HG02970 (cell line): ENCODE results near the gene SLC22A16.
"Not testable (repeated sequence)": the region's sequence is repeated elsewhere in the genome, so short reads cannot be mapped to it uniquely, and the experiment has no call there.

ENCODE experiments used
- ATAC-seq: cut with Tn5 transposase; IDR thresholded peaks from one replicate; pipeline ENCODE4 v1.9.1; 2021; ENCODE audit warnings: mild to moderate bottlenecking, moderate library complexity, moderate number of reproducible peaks; ENCODE audit not compliant: unreplicated experiment, low FRiP score

The SLC22A16 gene

GRCh38 chr6:110476046-110476849 lies at the start of gene SLC22A16:
TSS of gene SLC22A16 (minus strand) at chr6:110476613. CDS start at chr6:110476574, 39 bp downstream.
- ATAC-seq, result no peak

GRCh38 chr6:110525001-110525400 lies 48.6 kb upstream of the SLC22A16 start:
- ATAC-seq, result no peak

- ATAC-seq, result no peak
Measured at GRCh38 chr6:110524305-110524704, 47.9 kb upstream of the SLC22A16 start.

- ATAC-seq, result no peak
Measured at GRCh38 chr6:110523451-110524021, 47.1 kb upstream of the SLC22A16 start.

GRCh38 chr6:110522427-110522826 lies 46.0 kb upstream of the SLC22A16 start:
- ATAC-seq, result no peak

- ATAC-seq, result no peak
Measured at GRCh38 chr6:110520992-110521543, 44.7 kb upstream of the SLC22A16 start.

- no peak for ATAC-seq
Measured at GRCh38 chr6:110520209-110520965, 44.0 kb upstream of the SLC22A16 start.

- ATAC-seq, result no peak
Measured at GRCh38 chr6:110517601-110518281, 41.3 kb upstream of the SLC22A16 start.

GRCh38 chr6:110517034-110517433 lies 40.6 kb upstream of the SLC22A16 start:
- no peak for ATAC-seq

GRCh38 chr6:110514818-110515217 lies 38.4 kb upstream of the SLC22A16 start:
- ATAC-seq, result no peak

- no peak for ATAC-seq
Measured at GRCh38 chr6:110512991-110513390, 36.6 kb upstream of the SLC22A16 start.

- not testable (repeated sequence) for ATAC-seq
Measured at GRCh38 chr6:110512549-110512948, 36.1 kb upstream of the SLC22A16 start.

GRCh38 chr6:110511401-110511800 lies 35.0 kb upstream of the SLC22A16 start:
- ATAC-seq, result no peak

GRCh38 chr6:110509617-110510241 lies 33.3 kb upstream of the SLC22A16 start:
- no peak for ATAC-seq

- ATAC-seq, result not testable (repeated sequence)
Measured at GRCh38 chr6:110504891-110505290, 28.5 kb upstream of the SLC22A16 start.

- no peak for ATAC-seq
Measured at GRCh38 chr6:110495949-110496348, 19.5 kb upstream of the SLC22A16 start.

GRCh38 chr6:110493253-110493800 lies 16.9 kb upstream of the SLC22A16 start:
- no peak for ATAC-seq

- ATAC-seq, result no peak
Measured at GRCh38 chr6:110492584-110492983, 16.2 kb upstream of the SLC22A16 start.

- ATAC-seq, result no peak
Measured at GRCh38 chr6:110491644-110492317, 15.4 kb upstream of the SLC22A16 start.
